ENCODE results near the gene CDC42BPB. TPM values are rescaled to one million over a fixed set of nuclear protein-coding genes. Genes with fewer than 3 reads are reported as not detected.

CDC42BPB gene
- total and polyA plus RNA-seq, 2 of the 13 experiments (the other 11 are each of a cell fraction or from before 2014, with no cell fraction given) = 19.7 to 32.3 TPM

DNA sequence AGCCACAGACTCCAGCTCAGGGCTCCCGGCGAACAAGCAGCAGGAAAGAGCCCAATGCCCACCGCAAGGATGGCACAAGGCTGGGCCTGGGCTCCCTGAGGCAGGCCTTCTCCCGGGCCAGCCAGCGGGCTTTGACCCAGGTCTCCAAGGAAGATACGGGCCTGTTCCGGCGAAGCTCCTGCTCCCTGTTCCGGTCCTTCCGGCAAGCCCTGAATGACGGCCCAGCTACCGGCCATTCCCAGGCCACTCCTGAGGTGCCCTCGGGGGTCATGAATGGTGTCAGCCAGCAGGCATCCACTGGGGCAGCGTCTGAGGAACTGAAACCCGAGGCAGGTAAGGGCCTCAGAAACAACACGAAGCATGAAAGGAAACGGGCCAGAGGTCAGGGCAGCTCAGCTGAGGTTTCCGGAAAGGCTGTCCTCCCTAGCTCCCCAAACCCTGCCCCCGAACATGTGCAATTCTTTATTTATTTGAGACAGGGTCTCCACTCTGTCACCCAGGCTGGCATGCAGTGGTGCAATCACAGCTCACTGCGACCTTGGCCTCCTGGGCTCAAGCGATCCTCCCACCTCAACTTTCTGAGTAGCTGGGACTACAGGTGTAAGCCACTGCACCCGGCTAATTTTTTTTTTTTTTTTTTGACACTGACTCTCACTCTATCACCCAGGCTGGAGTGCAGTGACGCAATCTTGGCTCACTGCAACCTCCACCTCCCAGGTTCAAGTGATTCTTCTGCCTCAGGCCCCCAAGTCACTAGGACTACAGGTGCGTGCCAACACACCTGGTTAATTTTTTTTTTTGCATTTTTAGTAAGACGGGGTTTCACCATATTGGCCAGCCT is 43.2 kb upstream of the CDC42BPB start (continued):
- TF ChIP-seq, protein P1, sequence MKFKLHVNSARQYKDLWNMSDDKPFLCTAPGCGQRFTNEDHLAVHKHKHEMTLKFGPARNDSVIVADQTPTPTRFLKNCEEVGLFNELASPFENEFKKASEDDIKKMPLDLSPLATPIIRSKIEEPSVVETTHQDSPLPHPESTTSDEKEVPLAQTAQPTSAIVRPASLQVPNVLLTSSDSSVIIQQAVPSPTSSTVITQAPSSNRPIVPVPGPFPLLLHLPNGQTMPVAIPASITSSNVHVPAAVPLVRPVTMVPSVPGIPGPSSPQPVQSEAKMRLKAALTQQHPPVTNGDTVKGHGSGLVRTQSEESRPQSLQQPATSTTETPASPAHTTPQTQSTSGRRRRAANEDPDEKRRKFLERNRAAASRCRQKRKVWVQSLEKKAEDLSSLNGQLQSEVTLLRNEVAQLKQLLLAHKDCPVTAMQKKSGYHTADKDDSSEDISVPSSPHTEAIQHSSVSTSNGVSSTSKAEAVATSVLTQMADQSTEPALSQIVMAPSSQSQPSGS (CRISPR knock-in tag; IDR thresholded peaks at IDR 0.05) = peak; percentile 88
- TF ChIP-seq CREB1 (IDR thresholded peaks at IDR 0.05) (no peak), CREB1 (CRISPR knock-in tag; IDR thresholded peaks at IDR 0.05) (peak; percentile 58; the same call in 1 of the 2 replicates), ZNF230 (CRISPR knock-in tag; IDR thresholded peaks at IDR 0.05) (peak; percentile 81; the same call in 1 of the 2 replicates), ZNF83 (CRISPR knock-in tag; IDR thresholded peaks at IDR 0.05; ENCODE audit: borderline replicate concordance) (0 out of 2 replicates have a peak, but pooled peaks have one; percentile 45), ZNF264 (CRISPR knock-in tag; IDR thresholded peaks at IDR 0.05) (peak; percentile 94), DMAP1 (CRISPR knock-in tag; IDR thresholded peaks at IDR 0.05) (no peak; the same call in 1 of the 2 replicates), HES4 (CRISPR knock-in tag; IDR thresholded peaks at IDR 0.05; ENCODE audit: borderline replicate concordance) (0 out of 2 replicates have a peak, but pooled peaks have one; percentile 39), ZSCAN9 (CRISPR knock-in tag; IDR thresholded peaks at IDR 0.05; ENCODE audit: borderline replicate concordance) (peak; percentile 63; the same call in 1 of the 2 replicates), ZFP36L1 (CRISPR knock-in tag; IDR thresholded peaks at IDR 0.05) (peak; percentile 73; the same call in 1 of the 2 replicates), NONO (IDR thresholded peaks at IDR 0.05) (no peak), NONO (CRISPR knock-in tag; conservative IDR thresholded peaks at IDR 0.05) (peak; percentile 79), KDM4B (CRISPR knock-in tag; IDR thresholded peaks at IDR 0.05) (no peak), ZNF460 (CRISPR knock-in tag; IDR thresholded peaks at IDR 0.05; ENCODE audit: borderline replicate concordance) (no peak; the same call in 1 of the 2 replicates), GFI1 (CRISPR knock-in tag; IDR thresholded peaks at IDR 0.05; ENCODE audit: borderline replicate concordance) (peak; percentile 97), CHCHD3 (CRISPR knock-in tag; IDR thresholded peaks at IDR 0.05) (no peak), ZNF317 (CRISPR knock-in tag; IDR thresholded peaks at IDR 0.05) (no peak)
- TF ChIP-seq, protein P2, sequence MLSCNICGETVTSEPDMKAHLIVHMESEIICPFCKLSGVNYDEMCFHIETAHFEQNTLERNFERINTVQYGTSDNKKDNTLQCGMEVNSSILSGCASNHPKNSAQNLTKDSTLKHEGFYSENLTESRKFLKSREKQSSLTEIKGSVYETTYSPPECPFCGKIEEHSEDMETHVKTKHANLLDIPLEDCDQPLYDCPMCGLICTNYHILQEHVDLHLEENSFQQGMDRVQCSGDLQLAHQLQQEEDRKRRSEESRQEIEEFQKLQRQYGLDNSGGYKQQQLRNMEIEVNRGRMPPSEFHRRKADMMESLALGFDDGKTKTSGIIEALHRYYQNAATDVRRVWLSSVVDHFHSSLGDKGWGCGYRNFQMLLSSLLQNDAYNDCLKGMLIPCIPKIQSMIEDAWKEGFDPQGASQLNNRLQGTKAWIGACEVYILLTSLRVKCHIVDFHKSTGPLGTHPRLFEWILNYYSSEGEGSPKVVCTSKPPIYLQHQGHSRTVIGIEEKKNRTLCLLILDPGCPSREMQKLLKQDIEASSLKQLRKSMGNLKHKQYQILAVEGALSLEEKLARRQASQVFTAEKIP (CRISPR knock-in tag; IDR thresholded peaks at IDR 0.05; ENCODE audit: borderline replicate concordance) = no peak
- TF ChIP-seq, protein P3, sequence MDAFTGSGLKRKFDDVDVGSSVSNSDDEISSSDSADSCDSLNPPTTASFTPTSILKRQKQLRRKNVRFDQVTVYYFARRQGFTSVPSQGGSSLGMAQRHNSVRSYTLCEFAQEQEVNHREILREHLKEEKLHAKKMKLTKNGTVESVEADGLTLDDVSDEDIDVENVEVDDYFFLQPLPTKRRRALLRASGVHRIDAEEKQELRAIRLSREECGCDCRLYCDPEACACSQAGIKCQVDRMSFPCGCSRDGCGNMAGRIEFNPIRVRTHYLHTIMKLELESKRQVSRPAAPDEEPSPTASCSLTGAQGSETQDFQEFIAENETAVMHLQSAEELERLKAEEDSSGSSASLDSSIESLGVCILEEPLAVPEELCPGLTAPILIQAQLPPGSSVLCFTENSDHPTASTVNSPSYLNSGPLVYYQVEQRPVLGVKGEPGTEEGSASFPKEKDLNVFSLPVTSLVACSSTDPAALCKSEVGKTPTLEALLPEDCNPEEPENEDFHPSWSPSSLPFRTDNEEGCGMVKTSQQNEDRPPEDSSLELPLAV (CRISPR knock-in tag; conservative IDR thresholded peaks at IDR 0.05; ENCODE audit: low read depth) = no peak
- TF ChIP-seq, protein P4, sequence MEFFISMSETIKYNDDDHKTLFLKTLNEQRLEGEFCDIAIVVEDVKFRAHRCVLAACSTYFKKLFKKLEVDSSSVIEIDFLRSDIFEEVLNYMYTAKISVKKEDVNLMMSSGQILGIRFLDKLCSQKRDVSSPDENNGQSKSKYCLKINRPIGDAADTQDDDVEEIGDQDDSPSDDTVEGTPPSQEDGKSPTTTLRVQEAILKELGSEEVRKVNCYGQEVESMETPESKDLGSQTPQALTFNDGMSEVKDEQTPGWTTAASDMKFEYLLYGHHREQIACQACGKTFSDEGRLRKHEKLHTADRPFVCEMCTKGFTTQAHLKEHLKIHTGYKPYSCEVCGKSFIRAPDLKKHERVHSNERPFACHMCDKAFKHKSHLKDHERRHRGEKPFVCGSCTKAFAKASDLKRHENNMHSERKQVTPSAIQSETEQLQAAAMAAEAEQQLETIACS (CRISPR knock-in tag; IDR thresholded peaks at IDR 0.05) = no peak
